HUES48 (cell line): ENCODE data around the gene ZFAND6.

Source experiments
- H3K27ac ChIP-seq: one replicate; pipeline ENCODE4 v1.7.0; 2013; ENCODE audit warnings: low read depth, low read length, inconsistent platforms
- H3K27me3 ChIP-seq: 2 replicates; pipeline ENCODE4 v1.6.1; 2013; ENCODE audit warnings: mild to moderate bottlenecking, low read length; ENCODE audit not compliant: control insufficient read depth, insufficient read depth
- H3K36me3 ChIP-seq: 2 replicates; pipeline ENCODE4 v1.6.1; 2013; ENCODE audit warnings: low read length; ENCODE audit not compliant: control insufficient read depth, insufficient read depth
- H3K4me1 ChIP-seq: 2 replicates; pipeline ENCODE4 v1.6.1; 2013; ENCODE audit warnings: mild to moderate bottlenecking, low read length; ENCODE audit not compliant: control insufficient read depth, insufficient read depth
- H3K4me3 ChIP-seq: 2 replicates; pipeline ENCODE4 v1.5.1; 2013; ENCODE audit warnings: mild to moderate bottlenecking, low read depth, low read length
- H3K9ac ChIP-seq: 2 replicates; pipeline ENCODE4 v1.6.1; 2013; ENCODE audit warnings: mild to moderate bottlenecking, low read depth, low read length, moderate library complexity
- H3K9me3 ChIP-seq: 2 replicates; pipeline ENCODE4 v1.6.1; 2013; ENCODE audit warnings: low read length; ENCODE audit not compliant: control insufficient read depth, insufficient read depth

ZFAND6 gene

DNA sequence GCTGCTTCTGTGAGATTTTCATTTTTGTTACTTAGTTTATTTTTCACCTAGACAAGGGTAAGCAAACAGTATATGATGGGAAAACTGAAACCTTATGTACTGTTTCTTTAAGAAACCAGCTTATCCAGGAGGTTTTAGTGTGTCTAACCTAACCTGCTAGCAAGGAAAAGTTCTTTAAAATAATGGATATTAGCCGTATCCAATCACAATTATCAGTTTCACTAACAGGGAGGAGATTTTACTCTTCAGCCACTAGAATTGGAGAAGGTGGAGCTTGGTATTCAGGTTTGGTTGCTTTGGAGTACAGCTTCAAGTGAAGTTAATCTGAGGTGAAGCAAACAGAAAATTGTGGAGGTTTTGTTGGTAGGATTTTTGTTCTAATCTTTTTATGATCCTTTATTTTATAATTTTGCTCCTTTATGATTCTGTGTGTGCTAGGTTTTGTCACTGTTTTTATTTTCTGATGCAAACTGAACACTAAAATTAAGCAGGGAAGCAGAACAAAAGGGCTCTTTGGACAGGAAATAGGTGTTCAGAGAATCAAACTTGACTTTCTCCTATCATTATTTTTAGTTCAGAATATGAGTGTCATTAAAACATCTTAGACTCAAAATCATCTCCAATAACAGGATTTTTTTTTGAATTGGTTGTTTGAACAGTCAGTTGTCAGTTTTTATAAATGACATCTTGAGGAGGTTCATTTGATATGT is 13.0 kb downstream of the ZFAND6 start:
- Histone ChIP-seq H3K4me3 (peak overlapping the region; percentile 57), H3K27me3 (no peaks in the 10 kb centered on the region), H3K4me1 (peaks cover 64% of the 10 kb centered on the region), H3K9me3 (no peaks in the 10 kb centered on the region), H3K36me3 (no peaks in the 10 kb centered on the region), H3K27ac (peak overlapping the region; percentile 50), H3K9ac (no peak overlapping the region)

DNA sequence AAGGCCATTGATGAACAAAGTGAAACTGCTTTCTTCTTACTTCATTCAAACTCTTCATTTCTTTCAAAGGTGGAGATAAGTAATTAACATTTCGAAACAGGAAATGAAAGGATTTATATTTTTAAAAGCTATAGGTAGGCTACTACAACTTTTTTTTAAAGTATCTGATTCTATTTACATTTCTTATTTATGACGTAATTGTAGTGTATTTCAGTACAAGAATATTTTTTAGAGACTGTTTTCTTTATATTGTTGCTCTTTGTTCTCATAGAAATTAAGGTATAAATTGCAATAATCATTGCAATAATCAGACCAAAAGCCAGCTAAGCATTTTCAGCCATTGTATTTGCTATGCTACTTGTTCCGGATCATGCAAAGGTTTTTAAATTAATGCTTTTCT is 13.7 kb downstream of the ZFAND6 start:
- no peaks in the 10 kb centered on the region for H3K9me3 ChIP-seq
- H3K4me1 ChIP-seq = peaks cover 64% of the 10 kb centered on the region
- no peak overlapping the region for H3K27ac ChIP-seq
- no peaks in the 10 kb centered on the region for H3K36me3 ChIP-seq
- H3K27me3 ChIP-seq = no peaks in the 10 kb centered on the region
- peak overlapping the region; percentile 57; the same call in 1 of the 2 replicates for H3K4me3 ChIP-seq
- no peak overlapping the region for H3K9ac ChIP-seq

DNA sequence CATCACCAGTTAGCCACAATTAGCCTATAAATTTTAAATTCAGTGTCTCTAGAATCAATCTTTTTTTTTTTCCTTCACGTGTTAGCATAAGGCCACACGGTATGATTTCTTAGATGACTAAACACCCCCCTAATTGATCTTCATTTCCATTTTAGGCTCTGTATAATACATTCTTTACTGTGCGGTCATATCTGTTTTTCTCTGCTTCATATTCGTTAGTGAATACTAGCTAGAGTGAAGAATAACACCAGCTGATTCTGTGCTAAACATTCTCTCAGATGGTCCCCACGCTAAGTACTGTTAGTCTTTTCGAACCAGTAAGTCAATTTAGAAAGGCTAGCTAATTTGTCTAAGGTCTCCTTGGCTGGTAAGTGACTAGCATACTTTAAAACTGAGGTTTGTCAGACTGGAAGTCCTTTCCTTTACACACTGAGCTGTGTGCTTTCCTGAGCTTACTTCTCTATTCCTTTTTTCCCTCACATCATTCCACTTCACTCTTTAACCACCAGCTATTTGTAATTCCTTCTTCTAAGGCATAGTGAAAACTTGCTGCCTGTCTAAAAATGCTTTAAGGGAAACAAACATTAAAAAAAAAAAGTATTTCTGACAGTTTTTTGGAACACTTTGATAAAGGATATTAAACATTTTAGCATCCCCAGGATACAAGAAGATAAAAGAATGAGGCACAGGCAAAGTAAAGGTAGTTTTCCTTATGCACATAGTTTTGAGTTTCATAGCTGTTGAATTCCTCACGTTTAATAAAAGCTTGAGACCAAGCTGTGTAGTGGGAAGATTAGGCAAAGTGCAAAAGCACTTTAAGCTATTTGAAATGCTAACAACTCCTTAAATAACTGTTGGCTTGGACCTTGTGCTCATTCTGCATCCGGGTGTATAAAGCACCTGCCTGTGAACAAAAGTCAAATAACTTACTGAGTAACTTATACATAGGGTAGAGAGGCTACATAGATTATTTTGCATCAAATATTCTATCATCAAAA is 17.1 kb downstream of the ZFAND6 start:
- Histone ChIP-seq H3K4me1 (peaks cover 43% of the 10 kb centered on the region), H3K27ac (peak overlapping the region; percentile 39), H3K36me3 (no peaks in the 10 kb centered on the region), H3K9ac (no peak overlapping the region), H3K9me3 (no peaks in the 10 kb centered on the region), H3K4me3 (no peak overlapping the region), H3K27me3 (no peaks in the 10 kb centered on the region)

DNA sequence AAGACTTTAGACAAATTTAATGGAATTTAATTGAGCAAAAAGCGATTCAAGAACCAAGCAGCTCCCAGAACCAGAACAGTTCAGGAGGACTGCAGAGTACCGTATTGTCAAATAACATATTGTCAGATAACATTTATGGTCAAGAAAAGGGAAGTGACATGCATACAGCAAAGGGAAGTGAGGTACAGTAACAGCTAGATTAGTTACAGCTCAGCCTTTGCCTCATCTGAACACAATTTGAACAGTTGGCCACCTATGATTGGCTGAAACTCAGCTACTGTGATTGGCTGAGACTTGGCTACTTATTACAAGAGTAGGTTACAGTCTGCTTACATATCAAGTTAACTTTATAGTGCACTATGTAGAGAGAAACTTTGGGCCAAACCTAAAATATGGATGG is 21.9 kb downstream of the ZFAND6 start:
- Histone ChIP-seq H3K9me3 (no peaks in the 10 kb centered on the region), H3K4me3 (no peak overlapping the region), H3K27me3 (no peaks in the 10 kb centered on the region), H3K4me1 (peaks cover 16% of the 10 kb centered on the region), H3K27ac (no peak overlapping the region), H3K9ac (no peak overlapping the region), H3K36me3 (no peaks in the 10 kb centered on the region)

DNA sequence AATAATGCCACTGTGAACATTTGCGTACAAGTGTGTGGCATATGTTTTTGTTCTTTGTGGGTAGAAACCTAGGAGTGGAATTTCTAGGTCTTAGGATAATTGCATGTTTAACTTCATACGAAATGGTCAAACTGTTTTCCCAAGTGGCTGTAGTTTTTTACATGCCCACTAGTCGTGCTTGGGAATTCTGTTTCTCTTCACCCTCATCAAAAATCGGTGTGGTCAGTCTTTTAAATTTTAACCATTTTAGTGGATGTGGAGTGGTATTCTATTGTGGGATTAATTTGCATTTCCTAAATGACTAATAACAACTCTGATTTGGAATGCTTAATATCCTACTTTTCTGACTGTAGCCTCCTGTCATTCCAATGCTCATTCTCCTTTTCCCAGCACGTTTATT is 27.6 kb downstream of the ZFAND6 start:
- Histone ChIP-seq H3K9me3 (no peaks in the 10 kb centered on the region), H3K27ac (no peak overlapping the region), H3K9ac (no peak overlapping the region), H3K36me3 (no peaks in the 10 kb centered on the region), H3K27me3 (no peaks in the 10 kb centered on the region), H3K4me1 (0 out of 2 replicates have a peak, but pooled peaks cover 7% of the 10 kb centered on the region), H3K4me3 (no peak overlapping the region)

DNA sequence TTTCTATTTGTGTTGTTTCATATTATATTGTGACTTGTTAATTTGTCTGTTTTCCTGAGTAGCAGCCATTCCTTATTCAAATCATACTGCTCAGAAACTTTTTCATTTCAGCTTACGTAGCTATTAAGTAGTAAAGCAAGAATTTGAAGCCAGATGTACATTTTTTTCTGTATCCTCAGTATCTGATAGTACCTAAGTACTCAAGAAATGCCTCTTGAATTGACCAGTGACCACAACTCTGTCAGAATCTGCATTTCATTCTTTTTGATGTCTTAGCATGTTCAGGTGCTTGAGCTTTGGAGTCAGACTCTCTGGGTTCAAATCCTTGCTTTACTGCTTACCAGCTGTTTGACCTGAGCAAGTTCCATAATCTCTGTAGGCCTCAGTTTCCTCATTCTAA is 30.6 kb downstream of the ZFAND6 start:
- Histone ChIP-seq H3K36me3 (no peaks in the 10 kb centered on the region), H3K9ac (no peak overlapping the region), H3K4me3 (no peak overlapping the region), H3K9me3 (no peaks in the 10 kb centered on the region), H3K27me3 (no peaks in the 10 kb centered on the region), H3K4me1 (no peaks in the 10 kb centered on the region), H3K27ac (no peak overlapping the region)

DNA sequence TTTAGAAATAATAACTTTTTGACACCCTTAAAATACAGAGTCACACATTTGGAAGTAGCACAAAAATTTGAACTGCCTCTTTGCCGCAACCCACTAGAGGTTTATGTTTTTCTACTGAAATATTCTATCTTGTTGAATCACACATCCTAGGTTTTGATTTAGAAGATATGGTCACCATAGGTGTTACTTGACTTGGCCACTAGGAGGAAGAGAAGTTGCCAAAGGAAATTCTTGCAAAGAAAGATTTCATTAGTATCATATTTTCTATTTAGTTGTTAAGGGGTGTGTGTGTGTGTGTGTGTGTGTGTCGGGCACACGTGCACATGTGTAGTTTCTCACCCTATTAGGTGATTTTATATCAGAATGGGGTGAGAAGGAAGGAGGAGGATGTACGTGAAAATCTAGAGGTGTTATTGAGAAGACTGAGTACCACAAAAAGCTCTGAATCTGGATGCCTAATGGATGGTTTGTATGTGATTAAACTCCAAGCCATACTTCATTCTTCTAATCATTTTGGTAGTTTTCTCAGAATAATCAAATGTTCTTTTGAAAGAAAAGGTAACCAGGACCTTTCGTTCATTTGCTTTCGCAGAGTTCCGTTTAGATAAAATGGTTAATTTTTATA is 31.5 kb downstream of the ZFAND6 start:
- Histone ChIP-seq H3K27ac (no peak overlapping the region), H3K36me3 (no peaks in the 10 kb centered on the region), H3K27me3 (no peaks in the 10 kb centered on the region), H3K9me3 (no peaks in the 10 kb centered on the region), H3K9ac (no peak overlapping the region), H3K4me3 (no peak overlapping the region), H3K4me1 (no peaks in the 10 kb centered on the region)

DNA sequence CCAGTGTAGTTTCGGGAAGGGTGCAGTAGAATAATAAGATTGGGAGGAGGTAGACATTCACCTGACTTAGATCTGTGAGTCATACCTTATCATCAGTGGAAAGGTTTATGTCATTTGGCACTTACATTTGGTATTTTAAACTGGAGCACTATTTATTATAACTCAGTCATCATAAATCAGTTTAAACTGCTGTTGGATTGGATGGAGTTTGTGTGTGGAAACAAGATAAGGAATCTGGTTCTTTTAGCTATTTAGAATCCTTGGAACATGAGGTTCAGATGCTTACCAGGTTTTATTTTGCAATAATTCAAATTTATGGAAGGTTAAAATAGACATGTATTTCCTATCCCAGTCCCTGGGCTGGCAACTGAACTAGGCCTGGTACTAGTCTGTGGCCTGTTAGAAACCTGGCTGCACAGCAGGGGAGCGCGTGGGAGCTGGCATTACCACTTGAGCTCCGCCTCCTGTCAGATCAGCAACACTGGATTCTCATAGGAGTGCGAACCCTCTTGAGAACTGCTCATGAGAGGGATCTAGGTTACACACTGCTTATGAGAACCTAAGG is 34.5 kb downstream of the ZFAND6 start:
- no peaks in the 10 kb centered on the region for H3K9me3 ChIP-seq
- H3K27ac ChIP-seq = no peak overlapping the region
- H3K9ac ChIP-seq = no peak overlapping the region
- no peak overlapping the region for H3K4me3 ChIP-seq
- H3K4me1 ChIP-seq = no peaks in the 10 kb centered on the region
- H3K36me3 ChIP-seq = no peaks in the 10 kb centered on the region
- no peaks in the 10 kb centered on the region for H3K27me3 ChIP-seq

DNA sequence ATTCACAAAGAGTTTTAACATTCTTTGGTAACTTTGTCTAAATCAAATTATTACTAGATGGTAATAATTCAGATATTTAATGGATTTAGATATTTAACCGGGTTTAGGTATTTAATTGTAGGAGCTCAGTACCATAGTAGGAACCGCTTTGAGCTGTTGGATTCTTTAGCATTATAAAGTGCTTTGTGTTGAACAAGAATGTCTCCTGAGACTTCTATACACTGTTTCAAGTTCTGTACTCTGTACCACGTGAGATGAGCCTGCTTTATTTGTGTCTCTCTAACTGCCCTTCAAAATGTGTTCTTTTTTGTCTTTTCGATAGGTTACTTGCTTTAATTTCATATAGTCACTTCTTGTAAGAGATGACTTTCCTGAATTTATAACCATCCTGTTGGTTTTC is 36.0 kb downstream of the ZFAND6 start:
- H3K9ac ChIP-seq = no peak overlapping the region

DNA sequence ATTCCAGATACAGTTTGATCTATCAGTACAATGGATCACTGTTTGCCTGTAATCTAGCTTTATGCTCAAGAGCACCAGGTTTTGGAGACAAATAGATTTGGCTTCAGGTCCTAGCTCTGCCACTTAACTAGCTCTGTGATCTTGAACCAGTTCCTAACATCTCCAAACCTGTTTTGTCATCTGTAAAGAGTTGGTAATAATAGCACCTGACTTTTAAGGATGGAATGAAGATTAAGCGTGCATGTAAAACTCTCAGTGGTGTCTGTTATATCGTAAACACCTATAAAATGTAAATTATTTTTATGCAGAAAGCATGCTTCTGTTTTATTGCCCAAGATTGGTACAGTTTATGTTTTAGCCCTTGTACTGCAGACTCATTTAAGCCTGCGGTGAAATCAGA is 36.5 kb downstream of the ZFAND6 start:
- no peak overlapping the region for H3K4me3 ChIP-seq
- H3K36me3 ChIP-seq = no peaks in the 10 kb centered on the region
- no peaks in the 10 kb centered on the region for H3K9me3 ChIP-seq
- H3K9ac ChIP-seq = no peak overlapping the region
- no peaks in the 10 kb centered on the region for H3K4me1 ChIP-seq
- H3K27ac ChIP-seq = no peak overlapping the region
- H3K27me3 ChIP-seq = no peaks in the 10 kb centered on the region

More for the DNA sequence above, 36.0 kb downstream of the ZFAND6 start:
- Histone ChIP-seq H3K36me3 (no peaks in the 10 kb centered on the region), H3K4me1 (no peaks in the 10 kb centered on the region), H3K9me3 (no peaks in the 10 kb centered on the region), H3K27me3 (no peaks in the 10 kb centered on the region), H3K4me3 (no peak overlapping the region), H3K27ac (no peak overlapping the region)
